GM13977 (cell line): ENCODE data around the gene GOT1.

ENCODE experiments used
- DNase-seq: peaks from one replicate; pipeline ENCODE4 v3.0.0; 2012; ENCODE audit warnings: low spot score
- CTCF ChIP-seq: IDR thresholded peaks from 2 replicates; pipeline ENCODE4 v1.5.1; 2012; ENCODE audit warnings: mild to moderate bottlenecking, control low read depth; ENCODE audit not compliant: insufficient read depth; ENCODE audit errors: extremely low read depth, missing control alignments
- in situ Hi-C: fragments of 300-500 bp; cut with MboI; formaldehyde crosslinking; loops from one replicate; pipeline ENCODE4 v1.12.0; 2022; ENCODE audit warnings: low sequenced_read_pairs, low pct_unique_long_range_greater_than_20kb, mixed read lengths, inconsistent platforms; ENCODE audit not compliant: unreplicated experiment

Gene GOT1

GRCh38 chr10:99438890-99439289 lies 8.5 kb upstream of the GOT1 start:
- TF ChIP-seq CTCF: no peak
- in situ Hi-C loops: loop anchor here (25.0 kb wide), 1 partner anchor 273 kb away; no protein-coding TSS in a partner anchor
- DNase-seq: no peak

DNA sequence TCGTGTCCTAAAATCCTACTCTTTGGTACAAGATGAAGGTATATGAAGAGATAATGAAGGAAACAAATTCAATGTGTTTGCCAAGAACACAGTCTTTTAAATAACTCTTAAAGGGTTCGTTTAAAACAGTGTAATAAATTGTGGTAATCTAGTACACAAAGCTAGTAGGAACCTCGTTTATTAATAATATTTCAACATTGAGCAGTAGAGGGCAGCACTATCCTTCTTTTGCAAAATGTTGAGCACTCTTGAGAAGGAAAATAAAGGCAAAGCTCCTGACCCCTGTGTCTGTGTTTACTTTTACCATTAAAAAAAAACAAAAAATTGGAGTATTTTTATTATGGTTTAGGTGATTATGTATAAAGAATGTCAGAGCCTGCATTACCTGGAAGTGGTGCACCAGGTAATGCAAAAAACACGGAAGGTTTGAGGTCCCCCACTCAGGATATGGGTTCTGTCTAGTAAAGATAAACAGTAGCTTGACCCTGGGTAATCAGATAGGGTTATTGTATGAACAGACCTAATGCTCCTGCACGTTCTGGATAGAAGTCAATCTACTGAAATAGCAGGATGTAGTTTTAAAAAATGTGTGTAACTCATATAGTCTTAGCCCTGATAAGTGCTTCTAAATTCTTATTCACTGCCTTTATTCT lies 5.7 kb upstream of the GOT1 start:
- in situ Hi-C loops: loop anchor here (25.0 kb wide), 1 partner anchor 276 kb away; no protein-coding TSS in a partner anchor
- DNase-seq: peak; percentile 19

GRCh38 chr10:99433378-99434020 lies 3.1 kb upstream of the GOT1 start:
- TF ChIP-seq CTCF: peak; percentile 19
- DNase-seq: no peak
- in situ Hi-C loops: loop anchor here (25.0 kb wide), 1 partner anchor 279 kb away; no protein-coding TSS in a partner anchor

More for the DNA sequence above, 5.7 kb upstream of the GOT1 start:
- TF ChIP-seq CTCF: peak; percentile 54

- in situ Hi-C loops: loop anchor here (25.0 kb wide), 1 partner anchor 279 kb away; no protein-coding TSS in a partner anchor
- no peak for DNase-seq
- no peak for TF ChIP-seq CTCF
Observed at GRCh38 chr10:99432881-99433280, 2.5 kb upstream of the GOT1 start.

DNA sequence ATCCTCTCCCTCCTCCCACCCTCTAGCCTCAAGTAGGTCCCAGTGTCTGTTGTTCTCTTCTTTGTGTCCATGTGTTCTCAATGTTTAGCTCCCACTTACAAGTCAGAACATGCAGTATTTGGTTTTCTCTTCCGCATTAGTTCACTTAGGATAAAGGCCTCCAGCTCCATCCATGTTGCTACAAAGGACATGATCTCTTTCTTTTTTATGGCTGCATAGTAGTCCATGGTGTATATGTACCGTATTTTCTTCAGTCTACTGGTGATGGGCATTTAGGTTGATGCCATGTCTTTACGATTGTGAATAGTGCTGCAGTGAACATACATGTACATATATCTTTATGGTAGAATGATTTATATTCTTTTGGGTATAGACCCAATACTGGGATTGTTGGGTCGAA lies 1.6 kb upstream of the GOT1 start:
- TF ChIP-seq CTCF: no peak
- DNase-seq: no peak
- in situ Hi-C loops: loop anchor here (25.0 kb wide), 1 partner anchor 280 kb away; no protein-coding TSS in a partner anchor

GRCh38 chr10:99431190-99431760 lies 851 bp upstream of the GOT1 start:
- DNase-seq: no peak
- no peak for TF ChIP-seq CTCF
- in situ Hi-C loops: loop anchor here (25.0 kb wide), 1 partner anchor 281 kb away; no protein-coding TSS in a partner anchor
